GM21576 (cell line): Measurements from ENCODE around the gene PLCD1.
A peak's percentile ranks its signal among the peaks of the same experiment; 100 is the strongest.

ENCODE experiments used
- ATAC-seq: cut with Tn5 transposase; IDR thresholded peaks from one replicate; pipeline ENCODE4 v1.9.1; 2021; ENCODE audit warnings: mild to moderate bottlenecking, moderate library complexity; ENCODE audit not compliant: unreplicated experiment

Gene PLCD1

GRCh38 chr3:38017445-38018295 is 11.8 kb downstream of the PLCD1 start:
- ATAC-seq: no peak

GRCh38 chr3:38016847-38017444 is 12.5 kb downstream of the PLCD1 start:
- ATAC-seq: no peak

GRCh38 chr3:38016410-38016809 is 13.0 kb downstream of the PLCD1 start:
- no peak for ATAC-seq

- no peak for ATAC-seq
These were observed 13.5 kb downstream of the PLCD1 start for GRCh38 chr3:38015984-38016383.

- no peak for ATAC-seq
These were observed 14.0 kb downstream of the PLCD1 start for GRCh38 chr3:38015485-38015884.

- ATAC-seq: no peak
These were observed 18.3 kb downstream of the PLCD1 start for GRCh38 chr3:38011111-38011510.

GRCh38 chr3:38009807-38010591 is 19.4 kb downstream of the PLCD1 start:
- ATAC-seq: no peak

- no peak for ATAC-seq
These were observed 20.4 kb downstream of the PLCD1 start for GRCh38 chr3:38008971-38009580.

GRCh38 chr3:38008191-38008701 is 21.2 kb downstream of the PLCD1 start:
- ATAC-seq: no peak

- ATAC-seq: no peak
These were observed 21.7 kb downstream of the PLCD1 start for GRCh38 chr3:38007754-38008090.

DNA sequence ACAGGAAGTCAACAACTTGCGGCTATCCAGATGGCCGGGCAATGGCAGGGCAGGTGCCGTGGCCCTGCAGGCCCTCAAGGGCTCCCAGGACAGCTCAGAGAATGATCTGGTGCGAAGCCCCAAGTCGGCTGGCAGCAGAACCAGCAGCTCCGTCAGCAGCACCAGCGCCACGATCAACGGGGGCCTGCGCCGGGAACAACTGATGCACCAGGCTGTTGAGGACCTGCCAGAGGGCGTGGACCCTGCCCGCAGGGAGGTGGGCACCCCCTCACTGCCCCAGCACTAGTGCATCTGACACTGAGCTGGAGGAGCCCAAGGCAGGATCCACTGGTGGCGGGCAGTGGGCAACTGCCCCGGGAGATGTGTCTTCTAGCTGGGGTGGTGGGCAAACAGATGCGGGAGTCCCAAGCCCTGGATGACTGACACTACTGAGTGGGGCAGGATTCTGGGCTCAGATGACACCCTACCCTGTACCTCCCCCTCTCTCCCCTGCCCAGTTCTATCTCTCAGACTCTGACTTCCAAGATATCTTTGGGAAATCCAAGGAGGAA is 22.9 kb downstream of the PLCD1 start:
- ATAC-seq: no peak

GRCh38 chr3:38006031-38006430 is 23.4 kb downstream of the PLCD1 start:
- ATAC-seq: no peak

- no peak for ATAC-seq
These were observed 24.1 kb downstream of the PLCD1 start for GRCh38 chr3:38005076-38006020.

DNA sequence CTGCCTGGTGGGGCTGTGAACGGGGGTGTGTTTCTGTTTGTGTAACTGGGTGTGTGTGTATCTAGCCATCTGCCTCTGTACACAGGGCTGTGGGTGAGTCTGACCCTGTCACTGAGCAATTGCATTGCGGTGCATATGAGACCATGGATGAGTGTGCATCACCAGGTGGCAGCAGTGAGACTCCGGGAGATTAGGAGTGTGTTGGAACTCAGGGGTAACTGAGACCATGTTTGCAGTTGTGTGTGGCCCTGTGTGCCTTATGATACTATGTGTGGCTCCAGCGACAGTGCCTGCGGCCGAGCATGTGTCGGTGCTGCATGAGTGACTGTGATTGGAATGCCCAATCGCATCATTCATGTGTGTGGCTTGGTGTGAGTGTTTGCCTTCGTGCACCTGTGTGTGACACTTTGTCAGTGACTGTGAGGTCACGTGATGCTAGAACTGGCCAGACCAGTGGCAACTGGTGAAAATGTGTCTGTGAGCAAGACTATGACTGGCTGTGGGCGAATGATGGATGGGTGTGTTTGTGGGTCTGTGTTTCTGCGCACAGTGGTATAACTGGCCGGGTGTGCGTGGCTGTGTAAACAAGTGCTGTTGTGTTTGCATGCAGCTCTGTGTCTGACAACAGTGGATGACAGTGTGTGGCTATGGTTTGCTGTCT is 24.9 kb downstream of the PLCD1 start:
- peak; percentile 55 for ATAC-seq

DNA sequence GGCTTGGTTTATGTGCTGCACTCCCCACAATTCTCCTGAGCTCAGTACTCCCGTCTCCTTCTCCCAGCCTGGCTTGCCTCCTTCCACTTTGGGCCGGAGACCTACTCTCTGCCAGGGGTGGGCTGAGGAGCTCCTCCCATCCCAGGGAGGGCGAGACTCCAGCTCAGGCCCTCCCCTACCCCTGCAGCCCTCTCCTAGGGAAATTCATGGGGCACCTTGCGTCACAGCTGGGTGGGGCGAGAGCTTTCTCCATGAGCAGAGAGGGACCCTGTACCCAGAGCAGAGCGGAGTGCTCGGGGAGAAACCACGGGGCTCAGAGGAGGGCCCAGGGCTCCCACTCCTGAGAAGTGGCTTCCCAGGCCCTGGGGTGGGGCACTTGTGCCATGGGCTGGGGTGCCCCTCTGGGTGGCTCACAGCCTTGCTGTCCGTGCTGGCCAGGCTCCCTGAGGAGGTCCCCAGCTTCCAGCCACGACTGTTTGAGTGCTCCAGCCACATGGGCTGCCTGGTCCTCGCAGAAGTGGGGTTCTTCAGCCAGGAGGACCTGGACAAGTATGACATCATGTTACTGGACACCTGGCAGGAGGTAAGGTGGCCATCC is 25.5 kb downstream of the PLCD1 start:
- ATAC-seq: no peak

DNA sequence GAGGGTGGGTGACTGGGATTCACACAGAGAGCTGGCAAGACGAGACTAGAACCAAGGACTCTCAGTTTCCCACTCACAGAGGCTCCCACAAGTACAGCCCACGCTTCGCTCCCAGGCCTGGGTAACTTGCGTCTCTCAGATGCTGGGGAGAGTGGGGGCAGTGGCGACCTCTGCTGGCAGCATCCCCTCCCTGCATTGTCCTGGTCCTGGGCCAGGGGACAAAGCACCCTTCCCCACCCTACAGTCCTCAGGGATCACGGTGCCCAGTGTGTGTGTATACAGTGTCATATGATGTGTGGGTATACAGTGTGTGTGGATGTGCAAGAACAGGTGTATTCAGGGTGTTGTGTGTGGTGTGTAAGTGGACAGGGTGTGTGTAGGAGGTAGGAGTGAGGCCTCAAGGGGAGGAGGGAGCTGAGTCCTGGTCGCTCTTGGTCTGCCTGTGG is 26.0 kb downstream of the PLCD1 start:
- no peak for ATAC-seq

- ATAC-seq: no peak
These were observed 26.5 kb downstream of the PLCD1 start for GRCh38 chr3:38002940-38003339.

GRCh38 chr3:38002291-38002876 is 27.1 kb downstream of the PLCD1 start:
- ATAC-seq: no peak
